GM12864 (cell line): ENCODE data around the gene HINFP.
"Not testable (repeated sequence)": the region's sequence is repeated elsewhere in the genome, so short reads cannot be mapped to it uniquely, and the experiment has no call there.

Experiments used
- DNase-seq: peaks from one replicate; pipeline ENCODE4 v3.0.0-alpha.2; 2011; ENCODE audit warnings: low read depth
- H3K4me3 ChIP-seq: 2 replicates; pipeline ENCODE4 v1.5.1; 2011; ENCODE audit warnings: mild to moderate bottlenecking, low read depth, low read length, control low read depth
- TF ChIP-seq, protein P1 (sequence below): IDR thresholded peaks from 2 replicates; pipeline ENCODE4 v1.5.1; 2011; ENCODE audit warnings: low read depth, mild to moderate bottlenecking, moderate library complexity, low read length, control low read depth, inconsistent platforms; ENCODE audit errors: missing control alignments

Gene HINFP

DNA sequence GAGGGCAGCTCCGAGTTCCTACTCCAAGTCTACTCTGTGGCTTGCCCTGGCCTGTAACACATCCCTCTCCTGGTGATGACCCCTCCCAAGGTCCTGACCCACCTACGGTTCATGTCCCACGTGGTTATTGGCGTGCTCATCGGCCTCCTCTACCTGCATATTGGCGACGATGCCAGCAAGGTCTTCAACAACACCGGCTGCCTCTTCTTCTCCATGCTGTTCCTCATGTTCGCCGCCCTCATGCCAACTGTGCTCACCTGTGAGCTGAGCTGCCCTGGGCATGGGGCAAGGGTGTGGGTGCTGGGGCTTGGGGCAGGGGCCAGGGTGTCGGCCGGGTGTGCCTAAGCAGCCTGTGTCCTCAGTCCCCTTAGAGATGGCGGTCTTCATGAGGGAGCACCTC, 37.1 kb downstream of the HINFP start:
- DNase-seq: no peak
- no peak overlapping the region for H3K4me3 ChIP-seq
- TF ChIP-seq, protein P1, sequence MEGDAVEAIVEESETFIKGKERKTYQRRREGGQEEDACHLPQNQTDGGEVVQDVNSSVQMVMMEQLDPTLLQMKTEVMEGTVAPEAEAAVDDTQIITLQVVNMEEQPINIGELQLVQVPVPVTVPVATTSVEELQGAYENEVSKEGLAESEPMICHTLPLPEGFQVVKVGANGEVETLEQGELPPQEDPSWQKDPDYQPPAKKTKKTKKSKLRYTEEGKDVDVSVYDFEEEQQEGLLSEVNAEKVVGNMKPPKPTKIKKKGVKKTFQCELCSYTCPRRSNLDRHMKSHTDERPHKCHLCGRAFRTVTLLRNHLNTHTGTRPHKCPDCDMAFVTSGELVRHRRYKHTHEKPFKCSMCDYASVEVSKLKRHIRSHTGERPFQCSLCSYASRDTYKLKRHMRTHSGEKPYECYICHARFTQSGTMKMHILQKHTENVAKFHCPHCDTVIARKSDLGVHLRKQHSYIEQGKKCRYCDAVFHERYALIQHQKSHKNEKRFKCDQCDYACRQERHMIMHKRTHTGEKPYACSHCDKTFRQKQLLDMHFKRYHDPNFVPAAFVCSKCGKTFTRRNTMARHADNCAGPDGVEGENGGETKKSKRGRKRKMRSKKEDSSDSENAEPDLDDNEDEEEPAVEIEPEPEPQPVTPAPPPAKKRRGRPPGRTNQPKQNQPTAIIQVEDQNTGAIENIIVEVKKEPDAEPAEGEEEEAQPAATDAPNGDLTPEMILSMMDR: no peak

DNA sequence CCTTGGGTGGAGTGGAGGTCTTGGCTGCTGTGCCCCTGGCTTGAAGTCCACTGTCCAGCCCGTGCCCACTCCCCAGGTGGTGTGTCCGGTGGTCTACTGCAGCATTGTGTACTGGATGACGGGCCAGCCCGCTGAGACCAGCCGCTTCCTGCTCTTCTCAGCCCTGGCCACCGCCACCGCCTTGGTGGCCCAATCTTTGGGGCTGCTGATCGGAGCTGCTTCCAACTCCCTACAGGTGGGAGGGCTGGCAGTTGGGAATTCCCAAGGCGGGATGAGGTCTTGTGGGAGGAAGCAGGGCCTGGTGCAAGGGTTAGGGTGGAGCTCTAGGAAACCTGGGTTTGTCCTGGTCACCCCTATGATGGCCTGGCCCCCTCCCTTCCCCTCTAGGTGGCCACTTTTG, 38.8 kb downstream of the HINFP start:
- TF ChIP-seq, protein P1: no peak
- DNase-seq: no peak
- H3K4me3 ChIP-seq: no peak overlapping the region

DNA sequence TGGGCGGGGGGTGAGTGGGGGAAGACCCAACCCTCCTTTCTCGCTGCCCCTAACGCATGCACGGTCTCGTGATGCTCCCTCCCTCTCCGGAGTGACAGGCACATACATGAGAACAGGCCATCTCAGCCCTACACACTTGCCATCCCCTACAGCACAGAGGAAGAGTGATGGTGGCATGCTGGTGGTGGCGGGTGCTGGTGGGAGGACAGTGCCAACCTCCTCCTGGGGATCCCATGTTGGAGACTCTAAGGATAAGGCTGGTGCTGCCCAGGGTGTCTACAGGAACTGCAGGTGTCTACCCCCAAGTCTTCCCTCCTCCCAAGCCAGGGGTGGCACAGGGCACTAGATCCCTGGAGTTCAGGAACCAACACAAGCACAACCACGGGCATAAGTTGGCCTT, 40.5 kb downstream of the HINFP start:
- DNase-seq: no peak
- no peak overlapping the region for H3K4me3 ChIP-seq
- TF ChIP-seq, protein P1: no peak

DNA sequence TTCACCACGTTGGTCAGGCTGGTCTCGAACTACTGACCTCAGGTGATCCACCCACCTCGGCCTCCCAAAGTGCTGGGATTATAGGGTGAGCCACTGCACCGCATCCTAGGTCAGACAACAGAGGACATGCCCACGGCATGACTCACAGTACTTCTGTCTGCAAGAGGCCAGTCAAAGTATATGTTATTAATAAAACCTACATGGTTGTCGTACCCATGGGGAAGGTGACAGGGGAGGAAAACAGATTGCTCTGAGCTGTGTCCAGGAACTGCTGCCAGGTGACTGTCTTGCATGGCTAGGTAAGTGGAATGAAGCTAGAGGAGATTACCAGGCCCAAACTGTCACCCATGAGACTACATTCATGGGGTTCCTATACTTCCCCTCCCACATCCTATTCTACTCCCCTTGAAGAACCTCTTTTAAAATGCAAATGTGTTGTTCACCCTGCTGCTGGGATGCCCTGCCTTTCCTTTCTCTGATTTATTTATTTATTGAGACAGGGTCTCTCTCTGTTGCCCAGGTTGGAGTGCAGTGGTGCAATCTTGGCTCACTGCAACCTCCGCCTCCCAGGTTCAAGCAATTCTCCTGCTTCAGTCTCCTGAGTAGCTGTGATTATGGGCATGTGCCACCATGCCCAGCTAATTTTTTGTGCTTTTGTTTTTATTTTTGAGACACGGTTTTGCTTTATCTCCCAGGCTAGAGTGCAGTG, 45.1 kb downstream of the HINFP start:
- TF ChIP-seq, protein P1: no peak
- no peak overlapping the region for H3K4me3 ChIP-seq
- no peak for DNase-seq

DNA sequence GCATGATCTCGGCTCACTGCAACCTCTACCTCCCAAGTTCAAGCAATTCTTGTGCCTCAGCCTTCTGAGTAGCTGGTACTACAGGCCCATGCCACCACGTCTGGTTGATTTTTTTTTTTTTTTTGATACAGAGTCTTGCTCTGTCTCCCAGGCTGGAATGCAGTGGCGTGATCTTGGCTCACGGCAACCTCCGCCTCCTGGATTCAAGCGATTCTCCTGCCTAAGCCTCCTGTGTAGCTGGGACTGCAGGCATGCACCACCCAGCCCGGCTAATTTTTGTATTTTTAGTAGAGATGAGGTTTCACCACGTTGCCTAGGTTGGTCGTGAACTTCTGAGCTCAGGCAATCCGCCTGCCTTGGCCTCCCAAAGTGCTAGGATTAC, 45.7 kb downstream of the HINFP start:
- H3K4me3 ChIP-seq, DNase-seq: not testable (repeated sequence)

DNA sequence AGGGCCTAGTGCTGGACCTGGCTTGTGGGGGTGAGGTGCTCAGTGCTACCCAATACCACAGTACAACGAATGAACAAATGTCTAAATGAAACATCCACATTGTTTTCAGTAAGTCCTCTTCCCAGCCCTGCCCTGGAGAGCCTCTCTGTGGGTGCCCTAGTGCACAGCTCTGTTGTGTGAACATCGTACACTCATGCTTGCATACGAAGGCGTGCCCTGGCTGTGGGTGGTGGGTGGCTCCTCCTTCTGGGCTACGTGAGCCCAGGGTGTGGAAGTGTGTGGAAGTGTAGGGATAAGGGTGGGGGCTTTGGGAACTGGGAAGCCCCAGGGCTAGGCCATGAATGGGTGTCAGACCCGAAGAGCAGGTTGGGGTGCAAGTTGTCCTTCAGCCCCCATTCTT, 46.6 kb downstream of the HINFP start:
- H3K4me3 ChIP-seq: no peak overlapping the region
- TF ChIP-seq, protein P1: no peak
- no peak for DNase-seq

DNA sequence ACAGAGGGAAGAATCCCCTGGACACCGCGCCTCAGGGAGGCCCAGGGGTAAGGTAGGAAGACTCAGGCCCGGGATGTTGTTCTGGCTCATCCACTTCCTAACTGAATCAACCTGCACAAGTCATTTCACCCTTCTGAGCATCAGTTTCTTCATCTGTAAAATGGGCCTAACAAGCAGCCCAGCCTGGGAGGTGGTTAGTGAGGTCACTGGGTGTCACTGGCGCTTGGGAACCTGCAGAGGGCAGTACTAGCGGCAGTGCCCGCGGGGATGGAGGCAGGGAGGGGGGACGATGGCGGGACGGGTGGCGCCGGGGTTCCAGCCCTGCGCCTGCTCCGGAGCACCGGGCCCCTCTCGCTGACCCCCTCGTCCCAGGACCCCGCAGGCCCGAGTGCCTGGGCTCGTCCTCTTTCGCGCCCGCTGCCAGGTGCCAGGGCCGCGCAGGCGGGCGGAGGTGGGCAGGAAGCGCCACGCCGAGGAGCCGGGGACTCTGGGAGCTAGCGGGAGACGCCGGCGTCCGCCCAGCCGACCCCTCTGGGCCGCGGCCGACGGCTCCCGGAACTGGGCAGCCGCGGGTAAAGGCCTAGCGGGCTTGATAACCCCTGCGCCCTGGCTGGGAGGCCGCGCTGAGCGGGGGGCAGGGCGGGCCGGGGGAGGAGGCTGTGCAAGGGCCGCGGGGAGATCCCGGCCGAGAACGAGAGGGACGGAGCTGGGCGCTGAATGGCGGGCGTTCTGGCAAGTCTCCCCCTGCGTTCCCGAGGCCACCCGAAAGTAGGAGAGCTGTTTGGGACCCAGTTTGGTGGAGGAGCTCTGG, 47.3 kb downstream of the HINFP start, which contains the start of gene NLRX1:
TSS of gene NLRX1 (plus strand) at position 255 of the 811 bp plus-strand sequence. CDS start 2,679 bp downstream, outside the sequence.
- DNase-seq: peak; percentile 73
- TF ChIP-seq, protein P1: peak; percentile 90
- peak within 1 kb of the TSS; percentile 77 for H3K4me3 ChIP-seq
